ENCODE measurements around the gene TMEM140. TPM values are rescaled to one million over a fixed set of nuclear protein-coding genes. Genes with fewer than 3 reads are reported as not detected.
"Not testable (repeated sequence)": the region's sequence is repeated elsewhere in the genome, so short reads cannot be mapped to it uniquely, and the experiment has no call there.

The TMEM140 gene
- polyA plus RNA-seq (ENCODE audit: insufficient read length in 4 of 4) = 10 to 100 TPM; 26.7 to 35.5 (median 28.1) TPM

- no peak for DNase-seq (ENCODE audit: low read depth in 4 of 4, low spot score in 3 of 4)
Observed at GRCh38 chr7:135147899-135148721, at the start of gene TMEM140. Gene TMEM140, plus strand, starts transcription at chr7:135148072. Its CDS starts 16,370 bp downstream, at chr7:135164442.

- no peak for DNase-seq (ENCODE audit: low read depth in 4 of 4, low spot score in 3 of 4)
Observed at GRCh38 chr7:135098391-135098790, 49.5 kb upstream of the TMEM140 start.

GRCh38 chr7:135100856-135101255 lies 47.0 kb upstream of the TMEM140 start:
- no peak for DNase-seq (ENCODE audit: low read depth in 4 of 4, low spot score in 3 of 4)

GRCh38 chr7:135102372-135102771 lies 45.5 kb upstream of the TMEM140 start:
- DNase-seq (ENCODE audit: low read depth in 4 of 4, low spot score in 3 of 4) = no peak

GRCh38 chr7:135109562-135109961 lies 38.3 kb upstream of the TMEM140 start:
- DNase-seq (ENCODE audit: low read depth in 4 of 4, low spot score in 3 of 4) = no peak

- no peak for DNase-seq (ENCODE audit: low read depth in 4 of 4, low spot score in 3 of 4)
Observed at GRCh38 chr7:135109976-135110375, 37.9 kb upstream of the TMEM140 start.

- DNase-seq (ENCODE audit: low read depth in 4 of 4, low spot score in 3 of 4) = no peak
Observed at GRCh38 chr7:135111379-135111778, 36.5 kb upstream of the TMEM140 start.

GRCh38 chr7:135114622-135115021 lies 33.2 kb upstream of the TMEM140 start:
- DNase-seq (ENCODE audit: low read depth in 4 of 4, low spot score in 3 of 4) = no peak

- DNase-seq (ENCODE audit: low read depth in 4 of 4, low spot score in 3 of 4) = no peak
Observed at GRCh38 chr7:135117096-135117495, 30.8 kb upstream of the TMEM140 start.

- no peak for DNase-seq (ENCODE audit: low read depth in 4 of 4, low spot score in 3 of 4)
Observed at GRCh38 chr7:135121868-135122267, 26.0 kb upstream of the TMEM140 start.

GRCh38 chr7:135124631-135125030 lies 23.2 kb upstream of the TMEM140 start:
- DNase-seq (ENCODE audit: low read depth in 4 of 4, low spot score in 3 of 4) = not testable (repeated sequence)

- no peak for DNase-seq (ENCODE audit: low read depth in 4 of 4, low spot score in 3 of 4)
Observed at GRCh38 chr7:135128931-135129330, 18.9 kb upstream of the TMEM140 start.

GRCh38 chr7:135129579-135129978 lies 18.3 kb upstream of the TMEM140 start:
- DNase-seq (ENCODE audit: low read depth in 4 of 4, low spot score in 3 of 4) = no peak

GRCh38 chr7:135143885-135144668 lies 3.8 kb upstream of the TMEM140 start:
- DNase-seq (ENCODE audit: low read depth in 4 of 4, low spot score in 3 of 4) = no peak

- no peak for DNase-seq (ENCODE audit: low read depth in 4 of 4, low spot score in 3 of 4)
Observed at GRCh38 chr7:135147341-135147898, 452 bp upstream of the TMEM140 start.

- no peak for DNase-seq (ENCODE audit: low read depth in 4 of 4, low spot score in 3 of 4)
Observed at GRCh38 chr7:135150072-135150782, 2.4 kb downstream of the TMEM140 start.

- no peak for DNase-seq (ENCODE audit: low read depth in 4 of 4, low spot score in 3 of 4)
Observed at GRCh38 chr7:135151132-135151531, 3.3 kb downstream of the TMEM140 start.

GRCh38 chr7:135151533-135151932 lies 3.7 kb downstream of the TMEM140 start:
- no peak for DNase-seq (ENCODE audit: low read depth in 4 of 4, low spot score in 3 of 4)

- no peak for DNase-seq (ENCODE audit: low read depth in 4 of 4, low spot score in 3 of 4)
Observed at GRCh38 chr7:135152442-135152841, 4.6 kb downstream of the TMEM140 start.

- DNase-seq (ENCODE audit: low read depth in 4 of 4, low spot score in 3 of 4) = no peak
Observed at GRCh38 chr7:135154734-135155133, 6.9 kb downstream of the TMEM140 start.

GRCh38 chr7:135156290-135156689 lies 8.4 kb downstream of the TMEM140 start:
- no peak for DNase-seq (ENCODE audit: low read depth in 4 of 4, low spot score in 3 of 4)

All from right renal pelvis (tissue), 4 donors.